ENCODE results near the gene DHX35.

DNA sequence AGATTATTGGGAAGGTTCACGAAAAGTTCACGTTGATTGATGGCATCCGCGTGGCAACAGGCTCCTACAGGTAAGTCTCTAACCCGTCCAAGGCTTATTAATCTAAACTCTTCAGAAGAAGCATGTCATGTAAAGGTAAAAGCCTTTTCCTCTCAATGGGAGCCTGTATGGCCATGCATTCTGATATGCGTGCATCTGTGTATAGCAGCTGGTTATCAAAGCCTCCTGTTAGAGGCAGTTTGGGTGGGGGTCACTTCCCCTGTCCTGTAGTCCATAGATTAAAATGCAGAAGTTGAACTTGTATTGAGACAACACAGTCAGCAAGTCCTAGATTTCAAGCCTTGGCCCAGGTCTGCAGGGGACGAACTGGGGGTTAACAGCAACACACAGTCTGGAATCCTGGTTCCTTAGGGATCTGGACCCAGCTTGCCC lies 14.2 kb upstream of the DHX35 start:
- TF ChIP-seq SIN3A (conservative IDR thresholded peaks at IDR 0.05 in 1 of 2, IDR thresholded peaks at IDR 0.05 in 1 of 2; ENCODE audit: low read depth in 1 of 2, low read length in 2 of 2): no peak
- no peak for TF ChIP-seq SUZ12 (IDR thresholded peaks at IDR 0.05; ENCODE audit: low read length)
- TF ChIP-seq, protein P1, sequence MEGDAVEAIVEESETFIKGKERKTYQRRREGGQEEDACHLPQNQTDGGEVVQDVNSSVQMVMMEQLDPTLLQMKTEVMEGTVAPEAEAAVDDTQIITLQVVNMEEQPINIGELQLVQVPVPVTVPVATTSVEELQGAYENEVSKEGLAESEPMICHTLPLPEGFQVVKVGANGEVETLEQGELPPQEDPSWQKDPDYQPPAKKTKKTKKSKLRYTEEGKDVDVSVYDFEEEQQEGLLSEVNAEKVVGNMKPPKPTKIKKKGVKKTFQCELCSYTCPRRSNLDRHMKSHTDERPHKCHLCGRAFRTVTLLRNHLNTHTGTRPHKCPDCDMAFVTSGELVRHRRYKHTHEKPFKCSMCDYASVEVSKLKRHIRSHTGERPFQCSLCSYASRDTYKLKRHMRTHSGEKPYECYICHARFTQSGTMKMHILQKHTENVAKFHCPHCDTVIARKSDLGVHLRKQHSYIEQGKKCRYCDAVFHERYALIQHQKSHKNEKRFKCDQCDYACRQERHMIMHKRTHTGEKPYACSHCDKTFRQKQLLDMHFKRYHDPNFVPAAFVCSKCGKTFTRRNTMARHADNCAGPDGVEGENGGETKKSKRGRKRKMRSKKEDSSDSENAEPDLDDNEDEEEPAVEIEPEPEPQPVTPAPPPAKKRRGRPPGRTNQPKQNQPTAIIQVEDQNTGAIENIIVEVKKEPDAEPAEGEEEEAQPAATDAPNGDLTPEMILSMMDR (IDR thresholded peaks at IDR 0.05; ENCODE audit: control extremely low read depth in 1 of 3, insufficient read depth in 1 of 3, low read depth in 1 of 3, low read length in 3 of 3): no peak
- no peak for TF ChIP-seq SP2 (IDR thresholded peaks at IDR 0.05; ENCODE audit: low read length)
